Measurements from ENCODE around the gene ZNF302.
"Not testable (repeated sequence)": the region's sequence is repeated elsewhere in the genome, so short reads cannot be mapped to it uniquely, and the experiment has no call there.

DNA sequence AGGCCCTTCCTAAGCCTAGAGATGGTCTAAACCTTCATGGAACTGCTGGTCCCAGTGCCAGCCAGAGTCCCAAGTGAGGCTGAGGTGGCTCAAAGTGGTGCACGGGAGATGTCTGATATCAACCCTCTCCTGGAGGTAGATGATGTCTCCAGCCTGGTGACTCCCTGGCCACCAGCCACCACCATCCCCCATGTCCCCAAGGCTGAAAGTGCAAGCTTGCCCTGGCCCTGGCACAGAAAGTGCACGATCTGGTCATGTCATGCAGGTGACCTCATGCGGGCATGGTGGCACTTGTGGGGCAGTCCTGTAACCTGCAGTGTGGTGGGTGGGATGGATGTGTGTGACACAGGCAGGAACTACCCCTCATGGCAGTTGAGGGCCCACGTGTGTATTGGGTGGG, 12.2 kb upstream of the ZNF302 start:
- not testable (repeated sequence) for TF ChIP-seq POLR2AphosphoS5 (IDR thresholded peaks at IDR 0.05; ENCODE audit: low read depth, low read length); POLR2A (IDR thresholded peaks at IDR 0.05; ENCODE audit: low read depth, low read length); TAF1 (IDR thresholded peaks at IDR 0.05; ENCODE audit: borderline replicate concordance, low read depth, low read length)
